Kidney capillary endothelial cell (primary cell): ENCODE measurements around the gene PTPN1.

Source experiments
- DNase-seq: peaks from one replicate; pipeline ENCODE4 v3.0.0-alpha.2; 2018; ENCODE audit warnings: low spot score

PTPN1 gene

DNA sequence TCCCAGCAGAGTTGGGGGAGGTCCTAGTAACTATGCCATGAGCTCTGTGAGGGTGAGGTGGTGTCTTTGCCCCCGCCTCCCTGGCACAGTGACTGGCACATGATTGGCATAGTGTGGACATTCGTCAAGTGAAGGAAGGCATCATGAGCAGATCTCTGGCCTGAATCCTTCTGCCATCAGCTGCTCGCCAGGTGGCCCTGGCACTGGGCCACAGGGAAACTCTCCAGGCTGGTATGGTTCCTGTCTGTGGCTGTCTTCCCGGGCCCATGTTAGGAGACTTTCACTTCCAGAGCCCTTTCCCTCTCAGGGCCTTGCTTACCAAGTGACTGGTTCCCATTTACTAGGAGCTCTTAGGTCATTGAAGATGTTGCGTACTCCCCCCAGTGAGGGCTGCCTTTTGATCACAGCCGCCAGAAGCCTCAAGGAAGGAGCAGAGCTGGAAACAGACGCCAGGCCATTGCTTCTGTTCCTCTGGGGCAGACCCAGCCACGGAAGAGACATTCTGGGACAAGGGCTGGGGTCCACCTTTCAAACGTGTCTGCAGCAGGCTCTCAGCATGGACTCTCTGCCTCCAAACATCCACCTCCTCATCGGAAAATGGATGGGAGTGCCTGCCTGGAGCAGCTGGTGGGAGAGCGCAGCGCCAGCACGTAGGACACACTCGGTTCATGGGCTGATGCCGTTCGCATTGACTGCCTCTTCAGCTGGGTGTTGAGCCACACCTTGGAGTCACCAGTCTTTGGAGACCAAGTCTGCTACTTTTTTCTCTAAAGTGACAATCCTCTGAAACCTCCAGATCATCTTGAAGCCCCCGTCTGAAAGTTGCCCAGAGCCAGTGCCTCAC lies 67.2 kb downstream of the PTPN1 start:
- DNase-seq = no peak

- no peak for DNase-seq
These were observed 68.0 kb downstream of the PTPN1 start for GRCh38 chr20:50578061-50578777.

- DNase-seq = no peak
These were observed 68.6 kb downstream of the PTPN1 start for GRCh38 chr20:50578778-50579165.

- no peak for DNase-seq
These were observed 69.3 kb downstream of the PTPN1 start for GRCh38 chr20:50579511-50579910.

GRCh38 chr20:50580016-50580747 lies 70.0 kb downstream of the PTPN1 start:
- DNase-seq = peak; percentile 66

DNA sequence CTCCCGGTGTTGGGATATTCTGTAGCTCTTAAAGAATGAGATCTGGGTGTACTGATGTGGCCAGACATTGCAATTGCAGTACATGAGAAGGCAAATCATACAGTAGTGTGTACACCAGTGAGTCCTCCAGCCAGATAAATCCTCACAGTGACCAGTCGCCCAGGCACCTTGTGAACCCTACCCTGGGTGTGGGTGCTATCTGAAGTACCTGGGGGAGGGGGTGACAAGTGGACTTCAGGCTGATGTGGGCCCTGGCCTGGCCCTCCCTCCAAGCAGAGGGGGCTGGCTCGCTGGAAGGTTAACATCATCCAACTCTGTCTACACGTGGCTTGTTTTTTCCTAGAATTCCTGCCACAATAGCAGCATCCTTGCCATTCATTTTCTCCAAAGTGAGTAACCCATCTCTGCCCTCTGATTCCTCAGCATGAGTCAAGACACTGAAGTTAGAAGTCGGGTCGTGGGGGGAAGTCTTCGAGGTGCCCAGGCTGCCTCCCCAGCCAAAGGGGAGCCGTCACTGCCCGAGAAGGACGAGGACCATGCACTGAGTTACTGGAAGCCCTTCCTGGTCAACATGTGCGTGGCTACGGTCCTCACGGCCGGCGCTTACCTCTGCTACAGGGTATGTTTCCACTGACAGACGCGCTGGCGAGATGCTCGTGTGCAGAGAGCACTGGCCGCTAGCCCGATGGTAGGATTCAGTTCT lies 70.8 kb downstream of the PTPN1 start:
- no peak for DNase-seq

DNA sequence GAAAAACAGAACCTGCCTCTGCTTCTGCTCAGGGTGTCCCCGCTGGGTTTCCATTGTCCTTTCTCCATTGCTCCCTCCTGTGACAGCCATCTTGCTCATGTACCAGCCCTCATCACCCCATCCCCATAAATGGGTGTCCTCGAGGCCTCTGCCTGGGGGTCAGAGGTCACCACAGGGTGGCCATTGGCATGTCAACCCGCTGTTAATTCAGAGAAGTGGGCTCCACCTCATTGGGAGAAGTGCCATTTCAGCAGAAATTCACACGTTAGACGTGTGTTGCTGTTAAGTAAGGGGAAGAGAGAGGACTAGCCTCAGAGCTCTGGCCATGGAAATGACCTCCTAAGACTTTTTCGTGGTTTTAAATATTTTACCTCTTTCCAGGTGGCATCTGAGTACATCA lies 71.9 kb downstream of the PTPN1 start:
- DNase-seq = no peak

- no peak for DNase-seq
These were observed 72.5 kb downstream of the PTPN1 start for GRCh38 chr20:50582591-50583234.

DNA sequence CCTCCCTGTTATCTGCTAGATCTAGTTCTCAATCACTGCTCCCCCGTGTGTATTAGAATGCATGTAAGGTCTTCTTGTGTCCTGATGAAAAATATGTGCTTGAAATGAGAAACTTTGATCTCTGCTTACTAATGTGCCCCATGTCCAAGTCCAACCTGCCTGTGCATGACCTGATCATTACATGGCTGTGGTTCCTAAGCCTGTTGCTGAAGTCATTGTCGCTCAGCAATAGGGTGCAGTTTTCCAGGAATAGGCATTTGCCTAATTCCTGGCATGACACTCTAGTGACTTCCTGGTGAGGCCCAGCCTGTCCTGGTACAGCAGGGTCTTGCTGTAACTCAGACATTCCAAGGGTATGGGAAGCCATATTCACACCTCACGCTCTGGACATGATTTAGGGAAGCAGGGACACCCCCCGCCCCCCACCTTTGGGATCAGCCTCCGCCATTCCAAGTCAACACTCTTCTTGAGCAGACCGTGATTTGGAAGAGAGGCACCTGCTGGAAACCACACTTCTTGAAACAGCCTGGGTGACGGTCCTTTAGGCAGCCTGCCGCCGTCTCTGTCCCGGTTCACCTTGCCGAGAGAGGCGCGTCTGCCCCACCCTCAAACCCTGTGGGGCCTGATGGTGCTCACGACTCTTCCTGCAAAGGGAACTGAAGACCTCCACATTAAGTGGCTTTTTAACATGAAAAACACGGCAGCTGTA lies 73.4 kb downstream of the PTPN1 start:
- DNase-seq = no peak

- DNase-seq = no peak
These were observed 74.5 kb downstream of the PTPN1 start for GRCh38 chr20:50584687-50585086.

DNA sequence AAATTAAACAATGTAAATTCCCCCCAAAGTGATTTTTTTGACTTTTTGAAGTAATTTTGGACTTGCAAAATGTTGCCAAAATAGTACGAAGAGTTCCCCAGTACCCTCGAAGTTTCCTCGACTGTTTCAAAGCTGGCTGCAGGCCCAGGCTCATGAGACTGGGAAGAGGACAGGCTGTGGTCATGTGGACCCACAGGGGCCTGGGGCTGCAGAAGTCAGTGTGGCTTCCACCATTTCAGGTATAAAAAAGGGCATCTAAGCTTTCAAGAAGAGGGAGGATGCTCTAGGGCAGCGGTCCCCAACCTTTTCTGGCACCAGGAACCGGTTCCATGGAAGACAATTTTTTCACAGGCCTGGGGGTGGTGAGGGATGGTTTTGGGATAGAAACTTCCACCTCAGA lies 75.0 kb downstream of the PTPN1 start:
- DNase-seq = no peak

- DNase-seq = no peak
These were observed 75.5 kb downstream of the PTPN1 start for GRCh38 chr20:50585678-50586077.

- DNase-seq = no peak
These were observed 76.5 kb downstream of the PTPN1 start for GRCh38 chr20:50586531-50587232.

DNA sequence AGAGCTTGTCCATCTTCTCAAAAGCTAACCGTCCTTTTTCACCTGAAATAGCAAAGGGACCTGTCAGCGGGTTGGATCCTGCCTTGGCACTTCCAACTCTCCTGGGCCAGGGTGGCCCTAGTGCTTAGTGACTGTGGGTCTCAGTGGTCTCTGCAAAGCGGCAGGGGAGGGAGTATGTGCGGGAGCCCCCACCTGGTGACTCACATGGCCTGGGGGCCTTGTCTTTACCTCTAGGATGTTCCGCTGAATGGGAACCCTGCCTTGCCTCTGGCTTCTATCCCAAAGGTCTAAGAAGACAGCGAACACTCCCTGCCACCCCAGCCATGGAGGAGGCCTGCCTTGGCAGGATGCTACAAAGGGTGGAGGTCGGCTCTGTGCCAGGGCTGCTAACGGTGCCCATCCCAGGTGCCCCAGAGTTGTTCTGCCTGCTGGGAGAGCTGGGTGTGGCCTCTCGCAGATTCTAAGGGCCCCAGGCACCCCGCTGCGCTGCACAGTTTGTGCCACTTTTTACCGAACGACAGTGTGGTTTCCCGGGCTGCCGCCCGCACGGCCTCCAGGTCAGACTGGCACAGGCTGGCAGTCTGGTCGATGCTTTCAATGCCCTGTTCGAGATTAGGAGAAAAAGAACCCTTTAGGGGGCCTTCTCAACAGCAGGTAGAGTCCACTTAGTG lies 77.2 kb downstream of the PTPN1 start:
- no peak for DNase-seq

- DNase-seq = peak; percentile 47
These were observed 78.0 kb downstream of the PTPN1 start for GRCh38 chr20:50588034-50588736.

DNA sequence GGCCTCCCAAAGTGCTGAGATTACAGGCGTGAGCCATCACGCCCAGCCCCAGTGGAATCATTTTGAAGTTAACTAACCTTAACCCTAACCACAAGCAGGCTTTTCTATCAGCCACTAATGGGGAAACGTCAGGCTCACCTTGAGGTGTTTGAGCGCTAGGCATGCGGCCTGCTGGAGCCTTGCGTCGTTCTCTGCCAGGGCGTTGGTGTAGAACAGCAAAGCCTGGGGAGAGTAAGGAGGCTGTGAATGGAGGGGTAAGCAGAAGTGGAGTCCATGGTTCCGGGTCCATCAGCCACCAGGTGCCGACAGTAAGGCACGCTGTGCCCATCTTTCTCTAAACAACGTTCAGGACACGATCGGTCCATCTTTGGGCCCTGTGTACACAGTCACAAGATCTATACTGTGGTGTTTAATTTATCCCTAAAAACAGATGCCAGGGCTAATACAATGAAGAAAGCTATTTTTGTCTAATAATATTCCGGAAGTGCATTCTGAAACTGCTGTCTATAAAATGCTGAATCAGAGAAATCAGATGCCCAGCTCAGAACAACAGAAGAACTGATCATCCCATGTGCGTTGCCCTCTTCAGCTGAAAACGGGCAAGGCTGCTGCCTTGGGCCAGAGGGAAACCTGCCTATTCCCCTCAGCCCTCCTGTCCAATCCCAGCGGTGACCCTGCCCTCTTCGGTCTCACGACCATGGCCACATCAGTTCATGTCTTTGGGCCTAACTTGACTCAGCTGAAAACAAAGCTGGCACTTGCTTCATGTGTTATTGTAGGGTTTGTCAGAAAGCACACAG lies 79.6 kb downstream of the PTPN1 start:
- DNase-seq = no peak

GRCh38 chr20:50590348-50590664 lies 80.1 kb downstream of the PTPN1 start:
- DNase-seq = no peak

- no peak for DNase-seq
These were observed 81.2 kb downstream of the PTPN1 start for GRCh38 chr20:50591233-50591852.
